ENCODE measurements around the gene XRCC2.

The XRCC2 gene

DNA sequence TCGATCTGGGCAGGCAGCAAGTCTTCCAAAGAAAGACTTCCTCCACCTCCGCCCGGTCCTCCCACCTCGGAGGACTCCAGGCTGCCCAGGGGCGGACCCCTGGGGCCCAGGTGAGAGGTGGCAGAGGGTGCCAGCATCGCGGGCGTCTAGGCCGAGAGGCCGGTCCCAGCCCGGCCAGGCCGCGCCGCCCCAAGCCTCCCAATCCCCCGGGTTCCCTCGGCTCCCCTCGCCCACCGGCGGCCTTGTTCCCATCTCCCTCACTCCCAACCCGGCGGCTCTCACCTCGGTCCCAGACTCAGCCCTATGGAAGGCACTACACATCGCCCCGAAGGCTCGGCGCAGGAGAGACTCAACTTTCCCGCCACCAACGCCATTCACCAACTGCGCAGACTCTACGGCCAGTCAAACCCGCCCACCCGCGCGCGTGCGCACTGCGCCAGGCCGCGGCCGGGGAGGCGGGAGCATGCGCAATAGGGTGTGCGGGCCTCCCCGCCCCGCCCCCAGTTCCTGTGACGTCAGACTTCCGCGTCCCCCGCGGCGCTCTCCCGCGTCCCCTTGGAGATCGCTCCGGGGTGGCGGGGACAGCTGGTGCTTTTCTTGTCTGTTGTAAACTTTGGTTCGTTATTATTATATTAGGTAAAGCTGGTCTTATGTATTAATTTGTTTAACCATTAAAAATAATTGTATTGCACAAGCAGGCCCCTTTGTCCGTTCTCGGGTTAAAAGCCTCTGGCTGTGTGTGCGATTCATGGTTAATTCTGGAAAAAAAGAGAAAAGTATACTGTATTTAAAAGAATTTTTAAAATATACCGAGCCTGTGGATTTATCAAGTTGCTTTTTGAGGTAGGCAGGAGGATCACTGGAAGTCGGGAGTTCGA lies at the start of gene XRCC2:
TSS of gene XRCC2 (minus strand) at position 383 of the 878 bp plus-strand sequence. CDS start at position 321, 62 bp downstream.
- TF ChIP-seq RAD21 (IDR thresholded peaks at IDR 0.05; ENCODE audit: low read depth) (no peak), TEAD4 (IDR thresholded peaks at IDR 0.05) (0 out of 2 replicates have a peak, but pooled peaks have one; percentile 6), TAF1 (IDR thresholded peaks at IDR 0.05; ENCODE audit: low read depth) (peak; percentile 84; the same call in 1 of the 2 replicates), ZBTB7A (IDR thresholded peaks at IDR 0.05; ENCODE audit: low read depth) (0 out of 2 replicates have a peak, but pooled peaks have one; percentile 24), TCF12 (IDR thresholded peaks at IDR 0.05; ENCODE audit: low read depth) (peak; percentile 67; the same call in 1 of the 2 replicates), YY1 (IDR thresholded peaks at IDR 0.05; ENCODE audit: low read depth) (peak; percentile 39; the same call in 1 of the 2 replicates), EGR1 (IDR thresholded peaks at IDR 0.05) (peak; percentile 74), FOXM1 (IDR thresholded peaks at IDR 0.05; ENCODE audit: borderline replicate concordance, low read depth) (no peak; the same call in 1 of the 2 replicates), CREB1 (IDR thresholded peaks at IDR 0.05; ENCODE audit: low read depth) (peak; percentile 82), CEBPB (IDR thresholded peaks at IDR 0.05) (no peak), EP300 (IDR thresholded peaks at IDR 0.05; ENCODE audit: borderline replicate concordance) (no peak)
- TF ChIP-seq, protein P1, sequence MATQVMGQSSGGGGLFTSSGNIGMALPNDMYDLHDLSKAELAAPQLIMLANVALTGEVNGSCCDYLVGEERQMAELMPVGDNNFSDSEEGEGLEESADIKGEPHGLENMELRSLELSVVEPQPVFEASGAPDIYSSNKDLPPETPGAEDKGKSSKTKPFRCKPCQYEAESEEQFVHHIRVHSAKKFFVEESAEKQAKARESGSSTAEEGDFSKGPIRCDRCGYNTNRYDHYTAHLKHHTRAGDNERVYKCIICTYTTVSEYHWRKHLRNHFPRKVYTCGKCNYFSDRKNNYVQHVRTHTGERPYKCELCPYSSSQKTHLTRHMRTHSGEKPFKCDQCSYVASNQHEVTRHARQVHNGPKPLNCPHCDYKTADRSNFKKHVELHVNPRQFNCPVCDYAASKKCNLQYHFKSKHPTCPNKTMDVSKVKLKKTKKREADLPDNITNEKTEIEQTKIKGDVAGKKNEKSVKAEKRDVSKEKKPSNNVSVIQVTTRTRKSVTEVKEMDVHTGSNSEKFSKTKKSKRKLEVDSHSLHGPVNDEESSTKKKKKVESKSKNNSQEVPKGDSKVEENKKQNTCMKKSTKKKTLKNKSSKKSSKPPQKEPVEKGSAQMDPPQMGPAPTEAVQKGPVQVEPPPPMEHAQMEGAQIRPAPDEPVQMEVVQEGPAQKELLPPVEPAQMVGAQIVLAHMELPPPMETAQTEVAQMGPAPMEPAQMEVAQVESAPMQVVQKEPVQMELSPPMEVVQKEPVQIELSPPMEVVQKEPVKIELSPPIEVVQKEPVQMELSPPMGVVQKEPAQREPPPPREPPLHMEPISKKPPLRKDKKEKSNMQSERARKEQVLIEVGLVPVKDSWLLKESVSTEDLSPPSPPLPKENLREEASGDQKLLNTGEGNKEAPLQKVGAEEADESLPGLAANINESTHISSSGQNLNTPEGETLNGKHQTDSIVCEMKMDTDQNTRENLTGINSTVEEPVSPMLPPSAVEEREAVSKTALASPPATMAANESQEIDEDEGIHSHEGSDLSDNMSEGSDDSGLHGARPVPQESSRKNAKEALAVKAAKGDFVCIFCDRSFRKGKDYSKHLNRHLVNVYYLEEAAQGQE (IDR thresholded peaks at IDR 0.05; ENCODE audit: low read depth), result no peak
- TF ChIP-seq, protein P2, sequence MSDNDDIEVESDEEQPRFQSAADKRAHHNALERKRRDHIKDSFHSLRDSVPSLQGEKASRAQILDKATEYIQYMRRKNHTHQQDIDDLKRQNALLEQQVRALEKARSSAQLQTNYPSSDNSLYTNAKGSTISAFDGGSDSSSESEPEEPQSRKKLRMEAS (IDR thresholded peaks at IDR 0.05), result peak; percentile 94
- TF ChIP-seq, protein P3, sequence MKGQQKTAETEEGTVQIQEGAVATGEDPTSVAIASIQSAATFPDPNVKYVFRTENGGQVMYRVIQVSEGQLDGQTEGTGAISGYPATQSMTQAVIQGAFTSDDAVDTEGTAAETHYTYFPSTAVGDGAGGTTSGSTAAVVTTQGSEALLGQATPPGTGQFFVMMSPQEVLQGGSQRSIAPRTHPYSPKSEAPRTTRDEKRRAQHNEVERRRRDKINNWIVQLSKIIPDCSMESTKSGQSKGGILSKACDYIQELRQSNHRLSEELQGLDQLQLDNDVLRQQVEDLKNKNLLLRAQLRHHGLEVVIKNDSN (IDR thresholded peaks at IDR 0.05), result no peak; the same call in 1 of the 2 replicates

DNA sequence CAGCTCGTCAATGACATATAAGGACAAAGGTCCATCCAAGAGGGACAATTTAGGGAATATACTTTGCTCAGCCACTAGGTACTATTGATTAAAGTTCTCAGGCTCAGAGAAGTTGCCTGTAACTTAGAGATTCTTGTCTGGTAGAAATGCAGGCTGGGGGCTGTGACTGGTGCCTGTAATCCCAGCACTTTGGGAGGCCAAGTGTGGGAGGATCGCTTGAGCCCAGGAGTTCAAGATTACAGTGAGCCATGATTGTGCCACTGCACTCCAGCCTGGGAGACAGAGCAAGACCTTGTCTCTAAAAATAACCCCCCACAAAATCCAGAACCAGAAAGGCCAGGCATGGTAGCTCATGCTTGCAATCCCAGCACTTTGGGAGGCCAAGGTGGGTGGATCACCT lies 47.4 kb upstream of the XRCC2 start:
- no peak for TF ChIP-seq RAD21 (IDR thresholded peaks at IDR 0.05; ENCODE audit: low read depth)
- TF ChIP-seq, protein P1 (IDR thresholded peaks at IDR 0.05; ENCODE audit: low read depth), result no peak
- no peak for TF ChIP-seq EP300 (IDR thresholded peaks at IDR 0.05; ENCODE audit: borderline replicate concordance)
- TF ChIP-seq, protein P2 (IDR thresholded peaks at IDR 0.05), result no peak
- TF ChIP-seq YY1 (IDR thresholded peaks at IDR 0.05; ENCODE audit: low read depth), result no peak
- no peak for TF ChIP-seq CEBPB (IDR thresholded peaks at IDR 0.05)
- no peak for TF ChIP-seq ZBTB7A (IDR thresholded peaks at IDR 0.05; ENCODE audit: low read depth)
- TF ChIP-seq NFIC (IDR thresholded peaks at IDR 0.05), result no peak
- TF ChIP-seq CREB1 (IDR thresholded peaks at IDR 0.05; ENCODE audit: low read depth), result no peak
- no peak for TF ChIP-seq EGR1 (IDR thresholded peaks at IDR 0.05)
- TF ChIP-seq, protein P3 (IDR thresholded peaks at IDR 0.05), result no peak
- no peak for TF ChIP-seq TAF1 (IDR thresholded peaks at IDR 0.05; ENCODE audit: low read depth)

DNA sequence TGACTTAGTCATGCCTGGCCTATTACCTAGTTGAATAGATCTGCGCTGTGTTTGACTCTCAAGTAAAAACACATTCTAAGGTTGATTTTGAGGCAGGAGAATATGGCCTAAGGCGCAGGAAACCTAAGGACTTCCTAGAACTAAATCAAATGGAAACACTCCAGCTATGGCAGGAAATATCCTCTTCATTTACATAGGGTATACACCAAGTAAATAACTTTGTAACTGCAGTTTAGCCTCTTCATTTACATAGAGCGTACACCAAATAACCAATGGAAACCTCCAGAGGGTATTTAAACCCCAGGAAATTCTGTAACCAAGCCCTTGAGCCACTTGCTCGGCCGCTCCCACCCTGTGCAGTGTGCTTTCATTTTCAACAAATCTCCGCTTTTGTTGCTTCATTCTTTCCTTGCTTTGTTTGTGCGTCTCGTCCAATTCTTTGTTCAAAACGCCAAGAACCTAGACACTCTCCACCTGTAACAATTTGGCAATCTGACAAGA lies 35.6 kb upstream of the XRCC2 start:
- TF ChIP-seq FOXM1 (IDR thresholded peaks at IDR 0.05; ENCODE audit: borderline replicate concordance, low read depth) (no peak), ZBTB7A (IDR thresholded peaks at IDR 0.05; ENCODE audit: low read depth) (no peak)
- TF ChIP-seq, protein P3 (IDR thresholded peaks at IDR 0.05), result no peak
- TF ChIP-seq, protein P1 (IDR thresholded peaks at IDR 0.05; ENCODE audit: low read depth), result no peak

All from Ishikawa (cell line).